ENCODE data around the gene ZCCHC7. TPM values are rescaled to one million over a fixed set of nuclear protein-coding genes. Genes with fewer than 3 reads are reported as not detected.

Gene ZCCHC7
- total and polyA plus RNA-seq, 4 donors = 7.7 to 28.0 (median 12.6) TPM

DNA sequence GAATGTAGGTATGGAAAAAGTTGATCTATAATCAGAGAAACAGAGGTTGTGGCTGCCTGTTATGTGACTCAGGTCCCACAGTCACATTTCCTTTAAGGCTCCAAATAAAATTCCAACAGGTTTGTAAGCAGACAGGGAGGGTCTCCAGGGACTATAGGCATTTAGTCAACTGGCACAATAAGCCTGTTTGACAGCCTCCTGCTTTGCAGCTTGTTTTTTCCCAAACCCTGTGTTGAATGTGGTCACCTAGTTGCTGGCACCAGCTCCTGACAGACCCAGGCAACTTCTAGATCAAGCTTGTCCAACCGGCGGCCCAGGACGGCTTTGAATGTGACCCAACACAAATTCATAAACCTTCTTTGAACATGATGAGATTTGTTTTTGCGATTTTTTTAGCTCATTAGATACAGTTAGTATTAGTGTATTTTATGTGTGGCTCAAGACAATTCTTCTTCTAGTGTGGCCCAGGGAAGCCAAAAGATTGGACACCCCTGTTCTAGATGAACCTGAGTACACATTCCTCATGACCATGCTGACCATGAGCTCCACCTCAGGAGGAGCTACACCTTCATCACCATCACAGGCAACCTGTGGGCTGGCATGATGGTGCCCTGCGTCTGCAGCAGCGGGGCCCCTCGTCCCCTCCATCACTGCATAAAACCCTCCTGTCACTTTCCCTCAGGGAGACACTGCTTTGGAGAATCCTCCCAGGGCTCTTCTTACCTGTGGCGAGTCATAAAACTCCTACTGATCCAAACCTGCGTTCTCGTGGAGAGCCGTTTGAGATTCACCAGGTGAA, 286.4 kb downstream of the ZCCHC7 start:
- Histone ChIP-seq H3K9me3 (ENCODE audit: control insufficient read depth in 4 of 4, insufficient read depth in 3 of 4, low read length in 3 of 4) (no peaks in the 10 kb centered on the region), H3K4me3 (no peak overlapping the region), H3K27ac (ENCODE audit: low read depth in 1 of 2, low read length in 1 of 2) (no peak overlapping the region), H3K4me1 (ENCODE audit: control insufficient read depth in 5 of 5, insufficient read depth in 5 of 5, low read length in 5 of 5) (peaks cover 0 to 13% (median 5%) of the 10 kb centered on the region in 5 donors), H3K9ac (ENCODE audit: insufficient read depth in 1 of 2, low read length in 2 of 2) (no peak overlapping the region), H3K27me3 (ENCODE audit: control insufficient read depth in 3 of 3, insufficient read depth in 3 of 3, low read length in 2 of 3) (no peaks in the 10 kb centered on the region), H3K36me3 (ENCODE audit: control insufficient read depth in 4 of 4, insufficient read depth in 4 of 4, low read length in 4 of 4) (no peaks in the 10 kb centered on the region)
- no peak for ATAC-seq (ENCODE audit: insufficient read depth, low FRiP score)
- no peak for DNase-seq
- TF ChIP-seq, protein P1, sequence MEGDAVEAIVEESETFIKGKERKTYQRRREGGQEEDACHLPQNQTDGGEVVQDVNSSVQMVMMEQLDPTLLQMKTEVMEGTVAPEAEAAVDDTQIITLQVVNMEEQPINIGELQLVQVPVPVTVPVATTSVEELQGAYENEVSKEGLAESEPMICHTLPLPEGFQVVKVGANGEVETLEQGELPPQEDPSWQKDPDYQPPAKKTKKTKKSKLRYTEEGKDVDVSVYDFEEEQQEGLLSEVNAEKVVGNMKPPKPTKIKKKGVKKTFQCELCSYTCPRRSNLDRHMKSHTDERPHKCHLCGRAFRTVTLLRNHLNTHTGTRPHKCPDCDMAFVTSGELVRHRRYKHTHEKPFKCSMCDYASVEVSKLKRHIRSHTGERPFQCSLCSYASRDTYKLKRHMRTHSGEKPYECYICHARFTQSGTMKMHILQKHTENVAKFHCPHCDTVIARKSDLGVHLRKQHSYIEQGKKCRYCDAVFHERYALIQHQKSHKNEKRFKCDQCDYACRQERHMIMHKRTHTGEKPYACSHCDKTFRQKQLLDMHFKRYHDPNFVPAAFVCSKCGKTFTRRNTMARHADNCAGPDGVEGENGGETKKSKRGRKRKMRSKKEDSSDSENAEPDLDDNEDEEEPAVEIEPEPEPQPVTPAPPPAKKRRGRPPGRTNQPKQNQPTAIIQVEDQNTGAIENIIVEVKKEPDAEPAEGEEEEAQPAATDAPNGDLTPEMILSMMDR (IDR thresholded peaks at IDR 0.05; ENCODE audit: control extremely low read depth, extremely low read depth) = no peak
- 93 to 96% methylated on average over 11 of the region's 11 CpGs for WGBS, 2 donors

DNA sequence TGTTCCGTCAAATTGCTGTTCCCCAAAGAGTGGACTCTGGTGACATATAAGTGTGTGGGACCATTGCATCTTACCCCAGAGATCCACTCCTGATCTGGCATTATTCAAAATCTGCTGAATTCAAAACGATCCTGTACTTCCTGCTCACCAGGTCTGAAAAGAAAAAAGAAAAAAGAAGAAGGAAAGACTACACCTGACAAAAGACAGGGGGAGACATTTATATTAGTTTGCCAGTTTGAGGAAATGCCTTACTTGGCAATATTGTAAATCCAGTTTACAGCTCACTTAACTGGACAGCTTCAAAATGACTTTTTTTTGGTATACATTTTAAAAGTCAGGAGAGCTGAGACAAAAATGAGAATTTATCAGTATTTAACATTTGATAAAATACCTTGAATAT, 287.1 kb downstream of the ZCCHC7 start:
- H3K36me3 ChIP-seq (ENCODE audit: control insufficient read depth in 4 of 4, insufficient read depth in 4 of 4, low read length in 4 of 4) = no peaks in the 10 kb centered on the region
- no peaks in the 10 kb centered on the region for H3K9me3 ChIP-seq (ENCODE audit: control insufficient read depth in 4 of 4, insufficient read depth in 3 of 4, low read length in 3 of 4)
- no peak overlapping the region for H3K4me3 ChIP-seq
- TF ChIP-seq, protein P1 (IDR thresholded peaks at IDR 0.05; ENCODE audit: control extremely low read depth, extremely low read depth) = no peak
- H3K27ac ChIP-seq (ENCODE audit: low read depth in 1 of 2, low read length in 1 of 2) = no peak overlapping the region
- peaks cover 0 to 13% (median 5%) of the 10 kb centered on the region in 5 donors for H3K4me1 ChIP-seq (ENCODE audit: control insufficient read depth in 5 of 5, insufficient read depth in 5 of 5, low read length in 5 of 5)
- ATAC-seq (ENCODE audit: insufficient read depth, low FRiP score) = no peak
- no peak overlapping the region for H3K9ac ChIP-seq (ENCODE audit: insufficient read depth in 1 of 2, low read length in 2 of 2)
- no peak for DNase-seq
- WGBS, 2 donors = 53 to 62% methylated on average over 2 of the region's 2 CpGs
- H3K27me3 ChIP-seq (ENCODE audit: control insufficient read depth in 3 of 3, insufficient read depth in 3 of 3, low read length in 2 of 3) = no peaks in the 10 kb centered on the region

Small RNAs within 50 kb of the gene (small RNA-seq; reads per million reads assigned to genes)
- gene AL512604.1 (ENCODE audit: low replicate concordance) = not detected
- not detected for gene RF00019 (ENCODE audit: low replicate concordance)
- gene RNU6-677P (ENCODE audit: low replicate concordance) = not detected

Other genes starting within 250 kb of the ZCCHC7 start
- gene PAX5, start 86.3 kb upstream of the ZCCHC7 start, total RNA-seq = 1 to 10 TPM in 1 of 2 donors, under 1 TPM in 1; 0.34 to 2.3 TPM
- gene PAX5, start 86.3 kb upstream of the ZCCHC7 start, polyA plus RNA-seq = under 1 TPM; 0.08 to 0.47 TPM

Data from lung (tissue), 13 donors.